Measurements from ENCODE around the gene ZNF653.
A peak's percentile ranks its signal among the peaks of the same experiment; 100 is the strongest.
"Not testable (repeated sequence)": the region's sequence is repeated elsewhere in the genome, so short reads cannot be mapped to it uniquely, and the experiment has no call there.

Gene ZNF653

GRCh38 chr19:11453468-11454341 is 51.9 kb downstream of the ZNF653 start:
- no peak for DNase-seq

GRCh38 chr19:11452620-11453310 is 52.9 kb downstream of the ZNF653 start:
- DNase-seq: no peak

GRCh38 chr19:11451871-11452619 is 53.6 kb downstream of the ZNF653 start:
- DNase-seq: no peak

- DNase-seq: no peak
Observed at GRCh38 chr19:11451327-11451870, 54.2 kb downstream of the ZNF653 start.

GRCh38 chr19:11450570-11451326 is 54.9 kb downstream of the ZNF653 start:
- no peak for DNase-seq

- DNase-seq: no peak
Observed at GRCh38 chr19:11448923-11449554, 56.6 kb downstream of the ZNF653 start.

GRCh38 chr19:11448410-11448809 is 57.2 kb downstream of the ZNF653 start:
- DNase-seq: no peak

GRCh38 chr19:11447347-11448262 is 58.0 kb downstream of the ZNF653 start:
- no peak for DNase-seq

GRCh38 chr19:11446652-11447301 is 58.9 kb downstream of the ZNF653 start:
- peak; percentile 78 for DNase-seq

- no peak for DNase-seq
Observed at GRCh38 chr19:11446271-11446651, 59.4 kb downstream of the ZNF653 start.

GRCh38 chr19:11445141-11445540 is 60.5 kb downstream of the ZNF653 start:
- no peak for DNase-seq

GRCh38 chr19:11444059-11444458 is 61.6 kb downstream of the ZNF653 start:
- no peak for DNase-seq

- DNase-seq: no peak
Observed at GRCh38 chr19:11437955-11438354, 67.7 kb downstream of the ZNF653 start.

- DNase-seq: peak; percentile 66
Observed at GRCh38 chr19:11435833-11436313, 69.8 kb downstream of the ZNF653 start.

- DNase-seq: peak; percentile 97
Observed at GRCh38 chr19:11435057-11435832, 70.4 kb downstream of the ZNF653 start, which contains the start of the genes ODAD3 and PRKCSH. ODAD3 (minus strand) TSS chr19:11435121; CDS start chr19:11435016, 105 bp downstream. PRKCSH (plus strand) TSS chr19:11435635; CDS start chr19:11436118, 483 bp downstream.

GRCh38 chr19:11434703-11435056 is 71.0 kb downstream of the ZNF653 start:
- DNase-seq: no peak

GRCh38 chr19:11433526-11433925 is 72.1 kb downstream of the ZNF653 start:
- DNase-seq: not testable (repeated sequence)
